CD14-positive monocyte (primary cell): Measurements from ENCODE around the gene DYSF. TPM values are rescaled to one million over a fixed set of nuclear protein-coding genes. Genes with fewer than 3 reads are reported as not detected.

Experiments
- DNase-seq, 3 donors: peaks; one replicate each; pipeline ENCODE4 v3.0.0-alpha.2; 2011 to 2022
- H2AFZ ChIP-seq: 2 replicates; pipeline ENCODE4 v1.6.0; 2012; ENCODE audit warnings: mild to moderate bottlenecking, low read depth, low read length, inconsistent platforms; ENCODE audit not compliant: insufficient read depth, poor library complexity, severe bottlenecking
- H3K27ac ChIP-seq, 2 donors: 1 replicate in 1 of 2; 2 replicates in 1 of 2; pipeline ENCODE4 v1.5.1; 2012 to 2013; ENCODE audit warnings: low read length in 2 of 2, control low read depth in 1 of 2, inconsistent platforms in 1 of 2, low read depth in 1 of 2, mild to moderate bottlenecking in 1 of 2
- H3K27me3 ChIP-seq, 2 donors: one replicate each; pipeline versions ENCODE4 v1.6.0 to v1.6.1; 2011 to 2013; ENCODE audit warnings: low read length in 2 of 2; ENCODE audit not compliant: control insufficient read depth in 2 of 2, insufficient read depth in 2 of 2
- H3K36me3 ChIP-seq, 2 donors: replicated peaks in 1 of 2; 1 replicate in 1 of 2; 2 replicates in 1 of 2; pipeline versions ENCODE4 v1.5.1 to v1.6.1; 2012 to 2013; ENCODE audit warnings: low read length in 2 of 2, control low read depth in 1 of 2, inconsistent platforms in 1 of 2, mild to moderate bottlenecking in 1 of 2; ENCODE audit not compliant: insufficient read depth in 2 of 2, control insufficient read depth in 1 of 2
- H3K4me1 ChIP-seq, 2 donors: 1 replicate in 1 of 2; 2 replicates in 1 of 2; pipeline versions ENCODE4 v1.5.1 to v1.6.1; 2012 to 2013; ENCODE audit warnings: low read length in 2 of 2, control low read depth in 1 of 2, inconsistent platforms in 1 of 2, mild to moderate bottlenecking in 1 of 2, moderate library complexity in 1 of 2; ENCODE audit not compliant: insufficient read depth in 2 of 2, control insufficient read depth in 1 of 2
- H3K4me2 ChIP-seq: replicated peaks from 2 replicates; pipeline ENCODE3; 2012; ENCODE audit warnings: low read length, moderate library complexity, mild to moderate bottlenecking; ENCODE audit not compliant: poor library complexity, severe bottlenecking; ENCODE audit errors: extremely low read depth
- H3K4me3 ChIP-seq, 3 experiments: fragments of 200-600 bp in 1 of 3; sonication (generic) in 1 of 3; replicated peaks in 1 of 3; 1 replicate in 2 of 3; 2 replicates in 1 of 3; pipeline ENCODE4 v1.5.1; 2011 to 2013; ENCODE audit warnings: low read length in 3 of 3, mild to moderate bottlenecking in 3 of 3, control low read depth in 2 of 3, low read depth in 2 of 3, inconsistent platforms in 1 of 3, moderate library complexity in 1 of 3
- H3K79me2 ChIP-seq: 2 replicates; pipeline ENCODE4 v1.6.0; 2012; ENCODE audit warnings: mild to moderate bottlenecking, control low read depth, inconsistent platforms, low read length, moderate library complexity; ENCODE audit not compliant: insufficient read depth
- H3K9ac ChIP-seq: 2 replicates; pipeline ENCODE4 v1.6.0; 2017; ENCODE audit warnings: low read length, mild to moderate bottlenecking; ENCODE audit not compliant: insufficient read depth, poor library complexity, severe bottlenecking
- H3K9me3 ChIP-seq, 2 donors: replicated peaks in 1 of 2; 1 replicate in 1 of 2; 2 replicates in 1 of 2; pipeline versions ENCODE4 v1.5.1 to v1.6.1; 2012 to 2013; ENCODE audit warnings: low read length in 2 of 2, control low read depth in 1 of 2; ENCODE audit not compliant: control insufficient read depth in 1 of 2, insufficient read depth in 1 of 2
- H4K20me1 ChIP-seq: 2 replicates; pipeline ENCODE4 v1.6.0; 2012; ENCODE audit warnings: mild to moderate bottlenecking, low read length, control low read depth, moderate library complexity; ENCODE audit not compliant: insufficient read depth
- H3K27ac Mint-ChIP-seq, 7 donors: one replicate each; pipeline ENCODE4 v1.8.0; 2020; ENCODE audit warnings: mild to moderate bottlenecking in 7 of 7, mixed read lengths in 7 of 7, moderate library complexity in 6 of 7, inconsistent platforms in 2 of 7
- H3K27me3 Mint-ChIP-seq, 3 donors: one replicate each; pipeline ENCODE4 v1.8.0; 2021 to 2022; ENCODE audit warnings: low read depth in 3 of 3, mild to moderate bottlenecking in 3 of 3, mixed read lengths in 3 of 3, moderate library complexity in 3 of 3, inconsistent platforms in 1 of 3
- H3K36me3 Mint-ChIP-seq, 2 donors: one replicate each; pipeline ENCODE4 v1.8.0; 2020; ENCODE audit warnings: mixed read lengths in 2 of 2, inconsistent platforms in 1 of 2, mild to moderate bottlenecking in 1 of 2
- H3K4me1 Mint-ChIP-seq: one replicate; pipeline ENCODE4 v1.8.0; 2020; ENCODE audit warnings: mild to moderate bottlenecking, mixed read lengths
- H3K4me3 Mint-ChIP-seq, 2 donors: one replicate each; pipeline ENCODE4 v1.8.0; 2020; ENCODE audit warnings: mild to moderate bottlenecking in 2 of 2, mixed read lengths in 2 of 2, moderate library complexity in 1 of 2
- H3K9me3 Mint-ChIP-seq, 7 donors: one replicate each; pipeline ENCODE4 v1.8.0; 2020 to 2022; ENCODE audit warnings: mixed read lengths in 7 of 7, mild to moderate bottlenecking in 6 of 7, moderate library complexity in 6 of 7, inconsistent platforms in 2 of 7
- CTCF ChIP-seq: fragments of 200-600 bp; IDR thresholded peaks from one replicate; pipeline ENCODE4 v1.8.0; 2022; ENCODE audit warnings: antibody characterized with exemption, mild to moderate bottlenecking
- WGBS: methylation state at CpG from one replicate; pipeline ENCODE4 v1.1.5; 2013; ENCODE audit warnings: missing lambda C conversion rate; ENCODE audit not compliant: insufficient coverage; 5-methylcytosine and 5-hydroxymethylcytosine counted together
- intact Hi-C, 2 donors: fragments of 100-400 bp; cut with micrococcal nuclease; formaldehyde crosslinking; loops; one replicate each; pipeline versions ENCODE4 v1.15.0 to v1.15.1; 2023
- polyA plus RNA-seq, 3 donors: library from polyadenylated mRNA; depleted of rRNA in 1 of 3; unstranded in 2 of 3; stranded (reverse) in 1 of 3; fragments of 300-500 nt in 2 of 3; fragments of >200 nt in 1 of 3; fragmentation: Illumina TruSeq in 2 of 3; gene quantifications; 1 replicate in 2 of 3; 2 replicates in 1 of 3; pipeline ENCODE4 v1.2.3, GENCODE V29; 2012 to 2021

Gene DYSF
- polyA plus RNA-seq, 3 donors: 16.1 to 72.5 (median 31.2) TPM

- peaks cover 91% of the 10 kb centered on the region for H4K20me1 ChIP-seq
- Mint-ChIP-seq H3K36me3 (peaks cover 41 to 53% of the 10 kb centered on the region in 2 donors), H3K9me3 (no peaks in the 10 kb centered on the region), H3K4me3 (no peak overlapping the region), H3K27me3 (peaks cover 0 to 4% (median 3%) of the 10 kb centered on the region in 3 donors), H3K4me1 (peaks cover 11% of the 10 kb centered on the region), H3K27ac (no peak overlapping the region)
- TF ChIP-seq CTCF: no peak
- no peak overlapping the region for H2AFZ ChIP-seq
- DNase-seq: no peak
- H3K9me3 ChIP-seq: no peaks in the 10 kb centered on the region
- H3K9ac ChIP-seq: no peak overlapping the region
- H3K4me1 ChIP-seq: peaks cover 3 to 35% of the 10 kb centered on the region in 2 donors
- intact Hi-C loops: no loop called here
- no peaks in the 10 kb centered on the region for H3K27me3 ChIP-seq
- no peak overlapping the region for H3K4me2 ChIP-seq
- H3K79me2 ChIP-seq: peaks cover 5% of the 10 kb centered on the region
- H3K36me3 ChIP-seq: peaks cover 2 to 82% of the 10 kb centered on the region in 2 donors
- H3K27ac ChIP-seq: no peak overlapping the region
- no peak overlapping the region for H3K4me3 ChIP-seq
- WGBS: 95% methylated on average over 4 of the region's 5 CpGs
Observed at GRCh38 chr2:71635798-71636197, 182.4 kb downstream of the DYSF start.

- Mint-ChIP-seq H3K36me3 (peaks cover 38 to 51% of the 10 kb centered on the region in 2 donors), H3K9me3 (no peaks in the 10 kb centered on the region), H3K27ac (no peak overlapping the region), H3K27me3 (peaks cover 0 to 4% (median 4%) of the 10 kb centered on the region in 3 donors), H3K4me3 (no peak overlapping the region), H3K4me1 (peaks cover 7% of the 10 kb centered on the region)
- Histone ChIP-seq H3K4me1 (peaks cover 0 to 24% of the 10 kb centered on the region in 2 donors), H3K36me3 (peaks cover 5 to 79% of the 10 kb centered on the region in 2 donors), H3K4me2 (no peak overlapping the region), H3K27ac (peak overlapping the region in 1 of 2 donors; percentile 58), H3K9me3 (no peaks in the 10 kb centered on the region), H3K79me2 (no peaks in the 10 kb centered on the region), H4K20me1 (peaks cover 83% of the 10 kb centered on the region), H3K9ac (no peak overlapping the region), H3K27me3 (no peaks in the 10 kb centered on the region), H2AFZ (peak overlapping the region; percentile 13), H3K4me3 (no peak overlapping the region)
- WGBS: 61% methylated on average over 5 of the region's 5 CpGs
- no peak for DNase-seq
- intact Hi-C loops: no loop called here
- TF ChIP-seq CTCF: no peak
Observed at GRCh38 chr2:71637168-71637567, 183.8 kb downstream of the DYSF start.
